HEK293 (cell line): ENCODE data around the gene WDR18.

Experiments
- BCL11B ChIP-seq: fragments of 450-650 bp; formaldehyde crosslinking; IDR thresholded peaks from 2 replicates; pipeline ENCODE4 v1.5.1; 2016; ENCODE audit warnings: low read depth, missing biosample characterization, missing genetic modification characterization
- FEZF1 ChIP-seq: fragments of 450-650 bp; formaldehyde crosslinking; IDR thresholded peaks from 2 replicates; pipeline ENCODE4 v1.5.1; 2016; ENCODE audit warnings: missing biosample characterization, missing genetic modification characterization
- GLI4 ChIP-seq: fragments of 450-650 bp; formaldehyde crosslinking; IDR thresholded peaks from 2 replicates; pipeline ENCODE4 v1.5.1; 2016; ENCODE audit warnings: missing biosample characterization, missing genetic modification characterization
- MZF1 ChIP-seq: fragments of 450-650 bp; formaldehyde crosslinking; IDR thresholded peaks from 2 replicates; pipeline ENCODE4 v1.5.1; 2017; ENCODE audit warnings: missing biosample characterization, missing genetic modification characterization, borderline replicate concordance
- OSR2 ChIP-seq: fragments of 450-650 bp; formaldehyde crosslinking; IDR thresholded peaks from 2 replicates; pipeline ENCODE4 v1.5.1; 2016; ENCODE audit warnings: missing biosample characterization, missing genetic modification characterization
- SCRT1 ChIP-seq: fragments of 450-650 bp; formaldehyde crosslinking; IDR thresholded peaks from 2 replicates; pipeline ENCODE4 v1.5.1; 2016; ENCODE audit warnings: missing biosample characterization, missing genetic modification characterization, borderline replicate concordance
- TCF7L2 ChIP-seq: IDR thresholded peaks from 2 replicates; pipeline ENCODE4 v1.6.1; 2011; ENCODE audit warnings: low read depth, mild to moderate bottlenecking, inconsistent platforms, low read length, moderate library complexity, borderline replicate concordance
- YY1 ChIP-seq: fragments of 450-650 bp; formaldehyde crosslinking; IDR thresholded peaks from 2 replicates; pipeline ENCODE4 v1.5.1; 2018; ENCODE audit warnings: missing biosample characterization, missing genetic modification characterization
- ZBTB17 ChIP-seq: fragments of 450-650 bp; formaldehyde crosslinking; IDR thresholded peaks from 2 replicates; pipeline ENCODE4 v1.5.1; 2016; ENCODE audit warnings: missing biosample characterization, missing genetic modification characterization
- ZBTB48 ChIP-seq: fragments of 450-650 bp; formaldehyde crosslinking; IDR thresholded peaks from 2 replicates; pipeline ENCODE4 v1.5.1; 2016; ENCODE audit warnings: missing biosample characterization, missing genetic modification characterization
- ZFHX2 ChIP-seq: fragments of 450-650 bp; formaldehyde crosslinking; conservative IDR thresholded peaks from 2 replicates; pipeline ENCODE4 v1.5.1; 2016; ENCODE audit warnings: missing biosample characterization, missing genetic modification characterization
- ZNF211 ChIP-seq: fragments of 450-650 bp; formaldehyde crosslinking; IDR thresholded peaks from 2 replicates; pipeline ENCODE4 v1.5.1; 2016; ENCODE audit warnings: low read depth, missing biosample characterization, missing genetic modification characterization
- ZNF23 ChIP-seq: fragments of 450-650 bp; formaldehyde crosslinking; IDR thresholded peaks from 2 replicates; pipeline ENCODE4 v1.5.1; 2016; ENCODE audit warnings: missing biosample characterization, missing genetic modification characterization, borderline replicate concordance
- ZNF24 ChIP-seq: fragments of 450-650 bp; formaldehyde crosslinking; IDR thresholded peaks from 2 replicates; pipeline ENCODE4 v1.5.1; 2016; ENCODE audit warnings: missing biosample characterization, missing genetic modification characterization
- ZNF324 ChIP-seq: fragments of 450-650 bp; formaldehyde crosslinking; IDR thresholded peaks from 2 replicates; pipeline ENCODE4 v1.5.1; 2016; ENCODE audit warnings: missing biosample characterization, missing genetic modification characterization
- ZNF391 ChIP-seq: fragments of 450-650 bp; formaldehyde crosslinking; IDR thresholded peaks from 2 replicates; pipeline ENCODE4 v1.5.1; 2016; ENCODE audit warnings: low read depth, missing biosample characterization, missing genetic modification characterization, borderline replicate concordance
- ZNF560 ChIP-seq: fragments of 450-650 bp; formaldehyde crosslinking; IDR thresholded peaks from 2 replicates; pipeline ENCODE4 v1.5.1; 2017; ENCODE audit warnings: missing biosample characterization, missing genetic modification characterization, borderline replicate concordance
- TF ChIP-seq, protein P1 (sequence below): fragments of 450-650 bp; formaldehyde crosslinking; IDR thresholded peaks from 2 replicates; pipeline ENCODE4 v1.5.1; 2016; ENCODE audit warnings: missing biosample characterization, missing genetic modification characterization
- TF ChIP-seq, protein P2 (sequence below): fragments of 450-650 bp; formaldehyde crosslinking; IDR thresholded peaks from 2 replicates; pipeline ENCODE4 v1.5.1; 2016; ENCODE audit warnings: missing biosample characterization, missing genetic modification characterization
- TF ChIP-seq, protein P3 (sequence below): fragments of 450-650 bp; formaldehyde crosslinking; IDR thresholded peaks from 2 replicates; pipeline ENCODE4 v1.5.1; 2016; ENCODE audit warnings: missing biosample characterization, missing genetic modification characterization
- TF ChIP-seq, protein P4 (sequence below): fragments of 450-650 bp; formaldehyde crosslinking; IDR thresholded peaks from 2 replicates; pipeline ENCODE4 v1.5.1; 2016; ENCODE audit warnings: missing biosample characterization, missing genetic modification characterization, low read depth
- TF ChIP-seq, protein P5 (sequence below): fragments of 450-650 bp; formaldehyde crosslinking; IDR thresholded peaks from 2 replicates; pipeline ENCODE4 v1.5.1; 2017; ENCODE audit warnings: missing biosample characterization, missing genetic modification characterization
- TF ChIP-seq, protein P6 (sequence below): fragments of 450-650 bp; formaldehyde crosslinking; conservative IDR thresholded peaks from 2 replicates; pipeline ENCODE4 v1.5.1; 2016; ENCODE audit warnings: low read depth, missing biosample characterization, missing genetic modification characterization
- TF ChIP-seq, protein P7 (sequence below): fragments of 450-650 bp; formaldehyde crosslinking; IDR thresholded peaks from 2 replicates; pipeline ENCODE4 v1.5.1; 2016; ENCODE audit warnings: missing biosample characterization, missing genetic modification characterization

The WDR18 gene

DNA sequence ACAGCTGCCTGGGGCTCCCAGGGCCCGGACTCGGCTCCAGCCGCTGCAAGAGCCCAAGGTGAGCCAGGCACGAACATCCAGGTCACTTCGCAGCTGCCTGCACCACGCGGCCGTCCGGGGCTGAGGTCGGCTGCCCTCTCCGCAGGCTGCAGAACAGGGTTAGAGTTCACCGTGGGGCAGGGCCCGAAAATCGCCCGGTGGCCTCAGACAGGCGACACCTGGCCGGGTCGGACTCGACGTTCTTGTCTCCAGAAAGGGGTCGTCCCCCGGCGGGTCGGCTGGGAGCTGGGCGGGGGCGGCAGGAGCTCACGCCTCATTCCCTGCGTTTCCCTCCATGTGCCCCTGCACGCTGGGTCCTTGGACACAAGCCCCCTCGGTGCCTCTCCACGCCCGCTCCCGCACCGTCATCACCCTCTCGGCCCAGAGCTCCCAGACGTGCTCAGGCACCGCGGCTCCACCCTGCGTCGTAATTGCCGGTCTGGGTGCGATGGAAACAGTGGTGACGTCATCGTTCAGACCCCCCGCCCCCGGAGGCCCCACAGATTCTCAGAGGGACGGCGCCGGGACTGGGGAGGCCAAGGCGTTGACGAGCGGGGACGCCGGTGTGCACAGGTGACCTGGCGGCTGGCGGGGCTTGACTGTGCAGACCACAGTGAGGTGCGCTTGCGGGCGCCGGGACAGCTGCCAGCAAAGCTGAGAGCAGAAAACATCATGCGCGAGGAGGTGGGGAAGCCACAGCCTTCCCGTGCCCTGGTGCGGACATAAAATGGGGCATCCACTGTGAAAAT, 12.1 kb downstream of the WDR18 start (continued):
- TF ChIP-seq, protein P1, sequence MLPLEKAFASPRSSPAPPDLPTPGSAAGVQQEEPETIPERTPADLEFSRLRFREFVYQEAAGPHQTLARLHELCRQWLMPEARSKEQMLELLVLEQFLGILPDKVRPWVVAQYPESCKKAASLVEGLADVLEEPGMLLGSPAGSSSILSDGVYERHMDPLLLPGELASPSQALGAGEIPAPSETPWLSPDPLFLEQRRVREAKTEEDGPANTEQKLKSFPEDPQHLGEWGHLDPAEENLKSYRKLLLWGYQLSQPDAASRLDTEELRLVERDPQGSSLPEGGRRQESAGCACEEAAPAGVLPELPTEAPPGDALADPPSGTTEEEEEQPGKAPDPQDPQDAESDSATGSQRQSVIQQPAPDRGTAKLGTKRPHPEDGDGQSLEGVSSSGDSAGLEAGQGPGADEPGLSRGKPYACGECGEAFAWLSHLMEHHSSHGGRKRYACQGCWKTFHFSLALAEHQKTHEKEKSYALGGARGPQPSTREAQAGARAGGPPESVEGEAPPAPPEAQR = peak; percentile 73; the same call in 1 of the 2 replicates
- TF ChIP-seq TCF7L2 (no peak), GLI4 (tag by site-specific recombination) (peak; percentile 62; the same call in 1 of the 2 replicates), YY1 (tag by site-specific recombination) (no peak), ZNF211 (tag by site-specific recombination) (no peak), ZBTB17 (peak; percentile 94), BCL11B (tag by site-specific recombination) (peak; percentile 72), OSR2 (tag by site-specific recombination) (peak; percentile 46; the same call in 1 of the 2 replicates), ZBTB48 (tag by site-specific recombination) (peak; percentile 77; the same call in 1 of the 2 replicates), ZNF391 (tag by site-specific recombination) (peak; percentile 90; the same call in 1 of the 2 replicates), SCRT1 (tag by site-specific recombination) (no peak), MZF1 (tag by site-specific recombination) (0 out of 2 replicates have a peak, but pooled peaks have one; percentile 41), ZNF560 (tag by site-specific recombination) (no peak), FEZF1 (tag by site-specific recombination) (no peak), ZFHX2 (peak; percentile 84), ZNF23 (tag by site-specific recombination) (no peak), ZNF324 (tag by site-specific recombination) (peak; percentile 95), ZNF24 (tag by site-specific recombination) (0 out of 2 replicates have a peak, but pooled peaks have one; percentile 74)
- TF ChIP-seq, protein P2, sequence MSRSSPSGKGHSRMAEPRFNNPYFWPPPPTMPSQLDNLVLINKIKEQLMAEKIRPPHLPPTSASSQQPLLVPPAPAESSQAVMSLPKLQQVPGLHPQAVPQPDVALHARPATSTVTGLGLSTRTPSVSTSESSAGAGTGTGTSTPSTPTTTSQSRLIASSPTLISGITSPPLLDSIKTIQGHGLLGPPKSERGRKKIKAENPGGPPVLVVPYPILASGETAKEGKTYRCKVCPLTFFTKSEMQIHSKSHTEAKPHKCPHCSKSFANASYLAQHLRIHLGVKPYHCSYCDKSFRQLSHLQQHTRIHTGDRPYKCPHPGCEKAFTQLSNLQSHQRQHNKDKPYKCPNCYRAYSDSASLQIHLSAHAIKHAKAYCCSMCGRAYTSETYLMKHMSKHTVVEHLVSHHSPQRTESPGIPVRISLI (tag by site-specific recombination) = no peak
- TF ChIP-seq, protein P3, sequence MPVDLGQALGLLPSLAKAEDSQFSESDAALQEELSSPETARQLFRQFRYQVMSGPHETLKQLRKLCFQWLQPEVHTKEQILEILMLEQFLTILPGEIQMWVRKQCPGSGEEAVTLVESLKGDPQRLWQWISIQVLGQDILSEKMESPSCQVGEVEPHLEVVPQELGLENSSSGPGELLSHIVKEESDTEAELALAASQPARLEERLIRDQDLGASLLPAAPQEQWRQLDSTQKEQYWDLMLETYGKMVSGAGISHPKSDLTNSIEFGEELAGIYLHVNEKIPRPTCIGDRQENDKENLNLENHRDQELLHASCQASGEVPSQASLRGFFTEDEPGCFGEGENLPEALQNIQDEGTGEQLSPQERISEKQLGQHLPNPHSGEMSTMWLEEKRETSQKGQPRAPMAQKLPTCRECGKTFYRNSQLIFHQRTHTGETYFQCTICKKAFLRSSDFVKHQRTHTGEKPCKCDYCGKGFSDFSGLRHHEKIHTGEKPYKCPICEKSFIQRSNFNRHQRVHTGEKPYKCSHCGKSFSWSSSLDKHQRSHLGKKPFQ = peak; percentile 74
- TF ChIP-seq, protein P4, sequence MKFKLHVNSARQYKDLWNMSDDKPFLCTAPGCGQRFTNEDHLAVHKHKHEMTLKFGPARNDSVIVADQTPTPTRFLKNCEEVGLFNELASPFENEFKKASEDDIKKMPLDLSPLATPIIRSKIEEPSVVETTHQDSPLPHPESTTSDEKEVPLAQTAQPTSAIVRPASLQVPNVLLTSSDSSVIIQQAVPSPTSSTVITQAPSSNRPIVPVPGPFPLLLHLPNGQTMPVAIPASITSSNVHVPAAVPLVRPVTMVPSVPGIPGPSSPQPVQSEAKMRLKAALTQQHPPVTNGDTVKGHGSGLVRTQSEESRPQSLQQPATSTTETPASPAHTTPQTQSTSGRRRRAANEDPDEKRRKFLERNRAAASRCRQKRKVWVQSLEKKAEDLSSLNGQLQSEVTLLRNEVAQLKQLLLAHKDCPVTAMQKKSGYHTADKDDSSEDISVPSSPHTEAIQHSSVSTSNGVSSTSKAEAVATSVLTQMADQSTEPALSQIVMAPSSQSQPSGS = peak; percentile 100
- TF ChIP-seq, protein P5, sequence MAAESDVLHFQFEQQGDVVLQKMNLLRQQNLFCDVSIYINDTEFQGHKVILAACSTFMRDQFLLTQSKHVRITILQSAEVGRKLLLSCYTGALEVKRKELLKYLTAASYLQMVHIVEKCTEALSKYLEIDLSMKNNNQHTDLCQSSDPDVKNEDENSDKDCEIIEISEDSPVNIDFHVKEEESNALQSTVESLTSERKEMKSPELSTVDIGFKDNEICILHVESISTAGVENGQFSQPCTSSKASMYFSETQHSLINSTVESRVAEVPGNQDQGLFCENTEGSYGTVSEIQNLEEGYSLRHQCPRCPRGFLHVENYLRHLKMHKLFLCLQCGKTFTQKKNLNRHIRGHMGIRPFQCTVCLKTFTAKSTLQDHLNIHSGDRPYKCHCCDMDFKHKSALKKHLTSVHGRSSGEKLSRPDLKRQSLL (tag by site-specific recombination) = peak; percentile 97
- TF ChIP-seq, protein P6, sequence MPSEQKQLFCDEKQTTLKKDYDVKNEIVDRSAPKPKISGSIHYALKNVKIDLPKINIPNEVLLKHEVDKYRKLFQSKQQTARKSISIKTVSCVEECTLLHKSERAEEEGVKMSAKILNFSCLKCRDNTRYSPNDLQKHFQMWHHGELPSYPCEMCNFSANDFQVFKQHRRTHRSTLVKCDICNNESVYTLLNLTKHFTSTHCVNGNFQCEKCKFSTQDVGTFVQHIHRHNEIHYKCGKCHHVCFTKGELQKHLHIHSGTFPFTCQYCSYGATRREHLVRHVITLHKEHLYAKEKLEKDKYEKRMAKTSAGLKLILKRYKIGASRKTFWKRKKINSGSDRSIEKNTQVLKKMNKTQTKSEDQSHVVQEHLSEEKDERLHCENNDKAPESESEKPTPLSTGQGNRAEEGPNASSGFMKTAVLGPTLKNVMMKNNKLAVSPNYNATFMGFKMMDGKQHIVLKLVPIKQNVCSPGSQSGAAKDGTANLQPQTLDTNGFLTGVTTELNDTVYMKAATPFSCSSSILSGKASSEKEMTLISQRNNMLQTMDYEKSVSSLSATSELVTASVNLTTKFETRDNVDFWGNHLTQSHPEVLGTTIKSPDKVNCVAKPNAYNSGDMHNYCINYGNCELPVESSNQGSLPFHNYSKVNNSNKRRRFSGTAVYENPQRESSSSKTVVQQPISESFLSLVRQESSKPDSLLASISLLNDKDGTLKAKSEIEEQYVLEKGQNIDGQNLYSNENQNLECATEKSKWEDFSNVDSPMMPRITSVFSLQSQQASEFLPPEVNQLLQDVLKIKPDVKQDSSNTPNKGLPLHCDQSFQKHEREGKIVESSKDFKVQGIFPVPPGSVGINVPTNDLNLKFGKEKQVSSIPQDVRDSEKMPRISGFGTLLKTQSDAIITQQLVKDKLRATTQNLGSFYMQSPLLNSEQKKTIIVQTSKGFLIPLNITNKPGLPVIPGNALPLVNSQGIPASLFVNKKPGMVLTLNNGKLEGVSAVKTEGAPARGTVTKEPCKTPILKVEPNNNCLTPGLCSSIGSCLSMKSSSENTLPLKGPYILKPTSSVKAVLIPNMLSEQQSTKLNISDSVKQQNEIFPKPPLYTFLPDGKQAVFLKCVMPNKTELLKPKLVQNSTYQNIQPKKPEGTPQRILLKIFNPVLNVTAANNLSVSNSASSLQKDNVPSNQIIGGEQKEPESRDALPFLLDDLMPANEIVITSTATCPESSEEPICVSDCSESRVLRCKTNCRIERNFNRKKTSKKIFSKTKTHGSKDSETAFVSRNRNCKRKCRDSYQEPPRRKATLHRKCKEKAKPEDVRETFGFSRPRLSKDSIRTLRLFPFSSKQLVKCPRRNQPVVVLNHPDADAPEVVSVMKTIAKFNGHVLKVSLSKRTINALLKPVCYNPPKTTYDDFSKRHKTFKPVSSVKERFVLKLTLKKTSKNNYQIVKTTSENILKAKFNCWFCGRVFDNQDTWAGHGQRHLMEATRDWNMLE = no peak
- TF ChIP-seq, protein P7, sequence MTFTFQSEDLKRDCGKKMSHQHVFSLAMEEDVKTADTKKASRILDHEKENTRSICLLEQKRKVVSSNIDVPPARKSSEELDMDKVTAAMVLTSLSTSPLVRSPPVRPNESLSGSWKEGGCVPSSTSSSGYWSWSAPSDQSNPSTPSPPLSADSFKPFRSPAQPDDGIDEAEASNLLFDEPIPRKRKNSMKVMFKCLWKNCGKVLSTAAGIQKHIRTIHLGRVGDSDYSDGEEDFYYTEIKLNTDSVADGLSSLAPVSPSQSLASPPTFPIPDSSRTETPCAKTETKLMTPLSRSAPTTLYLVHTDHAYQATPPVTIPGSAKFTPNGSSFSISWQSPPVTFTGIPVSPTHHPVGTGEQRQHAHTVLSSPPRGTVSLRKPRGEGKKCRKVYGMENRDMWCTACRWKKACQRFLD = no peak
